8988T (cell line): Measurements from ENCODE around the gene PIK3R3.
A peak's percentile ranks its signal among the peaks of the same experiment; 100 is the strongest.

Source experiments
- DNase-seq: peaks from one replicate; pipeline ENCODE4 v3.0.0; 2011

PIK3R3 gene

GRCh38 chr1:46153732-46154131, 21.3 kb upstream of the PIK3R3 start:
- DNase-seq, result no peak

- DNase-seq, result no peak
Measured at GRCh38 chr1:46153228-46153627, 20.8 kb upstream of the PIK3R3 start.

DNA sequence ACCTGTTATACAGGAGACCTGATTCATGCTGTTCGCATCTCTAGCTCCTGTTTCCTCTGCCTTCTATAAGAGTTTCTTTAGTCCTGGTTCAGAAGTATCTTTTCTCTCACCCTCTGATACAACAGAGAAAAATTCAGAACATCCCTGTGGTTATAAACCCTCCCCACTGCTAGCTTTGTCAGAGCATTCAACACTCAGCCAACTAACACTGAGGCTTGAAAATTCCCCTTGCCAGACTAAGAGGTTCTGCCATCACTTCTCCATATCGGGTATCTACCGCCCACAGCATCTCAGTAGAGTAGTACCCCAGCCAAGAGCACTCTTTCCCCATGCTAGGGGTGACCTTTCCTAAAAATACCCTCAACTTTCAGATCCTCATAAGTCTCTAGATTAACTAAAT, 19.6 kb upstream of the PIK3R3 start:
- no peak for DNase-seq

DNA sequence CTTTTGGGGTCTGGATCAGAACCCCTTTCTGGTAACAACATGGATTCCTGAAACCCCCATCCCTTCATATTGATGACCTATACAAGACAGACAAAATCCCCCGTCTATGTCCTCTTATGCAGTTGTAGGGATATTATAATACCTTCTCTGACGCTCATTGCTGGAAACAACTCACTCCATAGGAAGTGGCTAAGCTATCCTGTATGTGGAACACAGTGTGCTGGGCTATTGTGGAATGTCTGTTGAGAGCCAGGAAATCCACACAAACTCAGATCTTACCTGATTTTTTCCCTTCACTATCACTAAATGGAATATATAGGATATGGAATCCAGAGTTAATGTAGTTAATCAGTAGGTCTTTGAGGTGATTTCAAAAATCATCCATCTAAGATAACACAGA, 17.7 kb upstream of the PIK3R3 start:
- DNase-seq, result no peak

- DNase-seq, result no peak
Measured at GRCh38 chr1:46148318-46148717, 15.9 kb upstream of the PIK3R3 start.

- DNase-seq, result no peak
Measured at GRCh38 chr1:46137916-46138315, 5.5 kb upstream of the PIK3R3 start.

GRCh38 chr1:46136711-46137110, 4.3 kb upstream of the PIK3R3 start:
- no peak for DNase-seq

DNA sequence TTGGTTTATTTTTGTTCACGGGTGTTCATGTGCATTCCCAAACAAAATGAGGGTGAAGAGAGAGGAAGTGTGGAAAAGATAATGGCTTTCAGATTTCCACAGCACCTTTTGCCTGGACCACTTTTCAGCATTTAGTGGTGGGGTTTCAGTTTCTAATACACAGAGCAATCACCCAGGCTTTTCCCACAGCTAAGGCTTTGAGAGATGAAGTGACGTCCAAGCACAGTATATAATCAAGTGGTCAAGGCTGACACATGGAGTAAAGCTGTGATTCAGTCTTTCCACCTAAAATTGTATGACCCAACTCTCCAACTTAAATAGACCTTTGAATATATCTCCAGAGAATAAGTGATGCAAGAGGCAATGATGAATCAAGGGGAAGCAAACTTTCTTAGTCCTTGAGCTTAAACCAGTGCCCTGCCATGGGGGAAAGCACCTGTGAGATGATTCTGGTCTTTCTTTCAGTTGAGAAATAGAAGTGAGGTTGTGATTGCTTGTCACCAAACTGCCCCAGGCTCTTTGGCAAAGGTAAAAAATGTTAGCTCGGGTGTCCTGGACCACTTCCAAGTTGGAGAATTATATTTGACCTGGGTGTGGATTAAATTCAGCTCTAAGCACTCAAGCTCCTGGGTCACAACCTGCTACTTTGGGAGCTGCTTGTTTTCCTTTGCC, 2.4 kb upstream of the PIK3R3 start:
- no peak for DNase-seq

- DNase-seq, result no peak
Measured at GRCh38 chr1:46133781-46134350, 1.4 kb upstream of the PIK3R3 start.

DNA sequence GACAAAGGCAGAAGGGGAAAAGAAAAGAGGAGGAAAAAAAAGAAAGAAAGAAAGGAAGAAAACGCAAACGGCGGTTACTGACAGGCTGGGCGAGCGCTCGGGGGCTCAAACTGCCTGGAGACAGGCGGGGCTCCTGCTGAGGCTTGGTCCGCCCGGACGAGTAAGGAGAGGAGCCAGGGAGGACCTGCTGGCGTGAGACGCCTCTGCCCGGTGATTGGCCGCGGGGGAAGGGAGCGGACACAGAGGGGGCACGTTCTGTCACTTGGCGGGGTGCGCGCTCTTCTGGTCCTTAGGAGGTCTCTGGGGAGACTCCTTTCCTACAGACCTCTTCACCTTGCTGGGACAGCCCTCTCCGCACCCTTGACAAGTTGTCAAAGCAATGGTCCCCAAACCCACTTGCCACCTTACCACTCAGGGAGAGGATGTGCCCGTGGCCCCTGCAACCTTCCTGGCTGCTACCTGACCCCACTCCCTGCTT, 791 bp upstream of the PIK3R3 start:
- DNase-seq, result peak; percentile 34

GRCh38 chr1:46131712-46132528, 509 bp downstream of the PIK3R3 start:
- no peak for DNase-seq

GRCh38 chr1:46131093-46131492, 1.3 kb downstream of the PIK3R3 start:
- no peak for DNase-seq

DNA sequence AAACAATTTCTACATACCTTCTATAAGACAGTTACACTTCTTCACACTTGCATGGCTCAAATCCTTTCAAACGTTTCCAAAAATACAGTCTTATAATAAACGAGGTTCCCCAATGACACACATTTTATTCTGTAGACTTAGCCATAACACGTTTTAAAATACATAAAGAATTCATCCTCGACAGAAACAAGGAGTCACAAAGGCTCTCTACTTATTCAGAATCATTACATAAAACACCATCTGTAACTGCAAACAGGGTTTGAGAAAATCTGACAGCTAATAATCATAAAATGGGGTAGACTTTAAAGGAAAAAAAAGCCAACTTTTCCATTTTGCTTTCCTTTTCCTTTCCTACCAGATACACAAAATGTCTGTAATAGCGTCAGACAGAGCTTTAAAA, 1.8 kb downstream of the PIK3R3 start:
- no peak for DNase-seq

DNA sequence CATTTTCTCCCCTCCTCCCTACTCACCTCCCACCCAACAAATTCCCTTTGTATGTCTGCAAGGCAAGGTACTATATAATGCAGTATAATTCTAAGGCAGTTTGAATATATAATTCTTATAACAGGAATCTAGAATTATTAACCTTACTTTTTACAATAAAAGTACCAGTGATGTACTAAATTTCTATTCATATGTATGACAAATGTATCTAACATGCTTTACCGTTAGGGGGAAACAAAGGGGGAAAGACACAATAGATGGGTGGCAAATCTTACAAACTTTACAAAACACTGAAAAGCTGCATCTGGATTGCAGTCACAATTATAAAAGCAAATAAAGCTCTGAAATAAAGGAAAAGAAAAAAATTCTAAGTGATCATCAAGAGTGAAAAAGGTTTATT, 2.3 kb downstream of the PIK3R3 start:
- no peak for DNase-seq

- no peak for DNase-seq
Measured at GRCh38 chr1:46128344-46128743, 4.1 kb downstream of the PIK3R3 start.

GRCh38 chr1:46118856-46119255, 13.6 kb downstream of the PIK3R3 start:
- DNase-seq, result no peak

- DNase-seq, result no peak
Measured at GRCh38 chr1:46117810-46118494, 14.5 kb downstream of the PIK3R3 start.

GRCh38 chr1:46114925-46115603, 17.4 kb downstream of the PIK3R3 start:
- DNase-seq, result no peak

DNA sequence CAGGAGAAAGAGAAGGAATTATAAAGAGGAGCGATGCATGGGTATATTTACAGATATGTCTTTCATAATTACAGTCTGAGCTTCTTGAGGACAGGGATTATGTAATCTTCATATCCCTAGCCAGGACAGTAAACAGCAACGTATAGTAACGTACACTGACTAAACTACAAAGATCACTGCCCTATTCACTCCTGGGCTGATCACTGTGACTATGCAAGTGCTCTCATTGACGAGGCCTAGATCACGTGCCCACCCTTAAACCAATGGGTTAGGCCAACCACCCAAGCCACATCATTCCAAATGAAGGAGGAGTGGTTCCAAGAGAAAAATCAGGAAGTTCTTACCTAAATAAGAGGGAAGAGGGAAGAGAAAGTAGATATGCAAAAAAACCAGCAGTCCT, 18.5 kb downstream of the PIK3R3 start:
- DNase-seq, result no peak

- no peak for DNase-seq
Measured at GRCh38 chr1:46112108-46112507, 20.3 kb downstream of the PIK3R3 start.

DNA sequence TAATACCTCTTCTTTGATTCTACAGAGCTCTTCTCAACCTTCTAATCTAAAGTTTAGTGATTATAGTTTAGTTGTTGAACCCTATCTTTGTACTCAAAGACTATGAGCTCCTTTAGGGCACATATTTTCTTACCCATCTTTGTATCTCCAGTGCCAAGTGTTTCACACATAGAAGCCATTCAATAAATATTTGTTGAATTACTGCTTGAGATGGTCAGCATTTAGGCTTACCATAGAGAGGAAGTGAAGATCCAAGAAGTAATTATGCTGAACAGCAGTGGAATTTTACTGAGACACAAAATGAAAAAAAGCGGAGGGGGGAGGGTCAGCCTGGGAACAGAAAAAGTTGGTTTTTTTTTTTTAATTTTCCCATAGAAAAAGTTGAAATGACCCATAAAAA, 21.9 kb downstream of the PIK3R3 start:
- no peak for DNase-seq

DNA sequence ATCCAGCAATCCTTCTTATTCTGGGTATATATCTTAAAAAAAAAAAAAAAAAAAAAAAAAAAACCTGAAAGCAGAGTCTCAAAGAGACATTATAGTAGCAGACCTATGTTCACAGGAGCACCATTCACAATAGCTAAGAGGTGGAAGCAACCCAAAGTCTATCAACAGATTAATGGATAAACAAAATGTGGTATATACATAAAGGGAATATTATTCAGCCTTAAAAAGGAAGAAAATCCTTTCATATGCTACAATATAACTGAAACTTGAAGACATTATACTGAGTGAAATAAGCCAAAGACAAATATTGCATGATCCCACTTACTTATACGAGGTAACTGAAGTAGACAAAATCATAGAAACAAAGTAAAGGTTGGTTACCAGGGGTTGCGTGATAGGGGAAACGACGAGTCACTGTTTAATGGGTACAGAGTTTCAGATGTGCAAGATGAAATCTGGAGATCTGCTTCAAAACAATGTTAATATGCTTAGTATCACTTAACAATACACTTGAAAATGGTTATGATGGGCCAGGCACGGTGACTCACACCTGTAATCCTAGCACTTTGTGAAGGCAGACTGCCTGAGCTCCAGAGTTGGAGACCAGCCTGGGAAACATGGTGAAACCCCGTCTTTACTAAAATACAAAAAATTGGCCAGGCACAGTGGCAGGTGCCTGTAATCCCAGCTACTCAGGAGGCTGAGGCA, 29.5 kb downstream of the PIK3R3 start:
- no peak for DNase-seq
